Measurements from ENCODE around the gene TERC. TPM values are rescaled to one million over a fixed set of nuclear protein-coding genes. Genes with fewer than 3 reads are reported as not detected.
A peak's percentile ranks its signal among the peaks of the same experiment; 100 is the strongest.

TERC gene
- total and polyA plus RNA-seq, 10 of the 15 experiments (the other 5 are each of a cell fraction or from before 2014, with no cell fraction given): 0.43 to 125 (median 6.2) TPM; not detected in 4

GRCh38 chr3:169772305-169772896 lies 7.5 kb upstream of the TERC start (continued):
- TF ChIP-seq REST (IDR thresholded peaks at IDR 0.05; ENCODE audit: low read depth, low read length) (no peak), NFYA (IDR thresholded peaks at IDR 0.05; ENCODE audit: borderline replicate concordance, low read depth, low read length) (no peak), RELA (IDR thresholded peaks at IDR 0.05; ENCODE audit: borderline replicate concordance, partially characterized antibody) (no peak), YBX1 (IDR thresholded peaks at IDR 0.05) (no peak), SP1 (IDR thresholded peaks at IDR 0.05; ENCODE audit: low read depth, low read length) (no peak), JUNB (IDR thresholded peaks at IDR 0.05) (no peak; the same call in 1 of the 2 replicates), SUPT20H (IDR thresholded peaks at IDR 0.05; ENCODE audit: borderline replicate concordance, control insufficient read depth, low read depth, low read length) (no peak), TBL1XR1 (IDR thresholded peaks at IDR 0.05; ENCODE audit: low read depth, low read length) (0 out of 2 replicates have a peak, but pooled peaks have one; percentile 12), IRF3 (IDR thresholded peaks at IDR 0.05) (no peak), POLR2AphosphoS2 (IDR thresholded peaks at IDR 0.05; ENCODE audit: low read depth, low read length) (no peak), EP300 (IDR thresholded peaks at IDR 0.05; ENCODE audit: borderline replicate concordance in 1 of 2, control insufficient read depth in 1 of 2, low read depth in 2 of 2, low read length in 2 of 2) (no peak), SUZ12 (IDR thresholded peaks at IDR 0.05; ENCODE audit: unreplicated experiment) (no peak), POLR2A (IDR thresholded peaks at IDR 0.05; ENCODE audit: low read depth, low read length) (no peak), CREM (IDR thresholded peaks at IDR 0.05; ENCODE audit: low read depth) (no peak), E4F1 (IDR thresholded peaks at IDR 0.05; ENCODE audit: borderline replicate concordance, partially characterized antibody) (no peak), CHD4 (IDR thresholded peaks at IDR 0.05) (no peak), LARP7 (IDR thresholded peaks at IDR 0.05) (no peak), ZSCAN29 (IDR thresholded peaks at IDR 0.05) (no peak), USF1 (IDR thresholded peaks at IDR 0.05; ENCODE audit: borderline replicate concordance, extremely low read length, insufficient read depth, low read depth, low read length) (no peak), CREB1 (IDR thresholded peaks at IDR 0.05; ENCODE audit: low read depth) (peak; percentile 5; the same call in 1 of the 2 replicates), CBFB (IDR thresholded peaks at IDR 0.05; ENCODE audit: low read depth) (no peak), SPI1 (IDR thresholded peaks at IDR 0.05; ENCODE audit: borderline replicate concordance, insufficient read depth, low read depth, low read length) (no peak), POLR2AphosphoS5 (IDR thresholded peaks at IDR 0.05; ENCODE audit: low read length) (no peak), MTA2 (IDR thresholded peaks at IDR 0.05; ENCODE audit: low read depth) (no peak), TCF12 (IDR thresholded peaks at IDR 0.05; ENCODE audit: low read depth, low read length) (no peak)

Data from GM12878 (cell line).